Stromal cell of bone marrow (primary cell): ENCODE measurements around the gene G0S2.
A peak's percentile ranks its signal among the peaks of the same experiment; 100 is the strongest.
"Not testable (repeated sequence)": the region's sequence is repeated elsewhere in the genome, so short reads cannot be mapped to it uniquely, and the experiment has no call there.

Experiments
- DNase-seq: peaks from one replicate; pipeline ENCODE4 v3.0.0-alpha.2; 2012; ENCODE audit warnings: low read depth

G0S2 gene

GRCh38 chr1:209678981-209679539 lies 3.8 kb downstream of the G0S2 start:
- DNase-seq = no peak

GRCh38 chr1:209685821-209686220 lies 10.6 kb downstream of the G0S2 start:
- DNase-seq = no peak

DNA sequence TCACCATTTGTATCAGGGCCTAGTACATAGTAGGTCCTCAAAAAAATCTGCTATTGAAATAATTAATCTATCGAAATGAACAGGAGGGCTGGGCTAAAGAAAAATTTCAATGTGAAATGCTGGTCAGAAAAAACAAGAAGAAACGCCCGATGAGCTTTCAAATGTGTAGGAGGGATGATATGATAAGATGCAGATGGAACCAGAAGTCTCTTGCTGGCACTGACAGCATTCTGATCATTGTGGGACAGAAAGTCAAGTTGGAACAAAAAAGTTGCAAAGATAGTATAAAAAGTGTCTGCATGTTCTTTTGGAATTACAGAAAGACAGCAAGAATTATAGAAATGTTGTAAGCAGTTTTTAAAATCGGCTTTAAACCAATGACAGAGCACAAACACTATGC lies 11.1 kb downstream of the G0S2 start:
- DNase-seq = no peak

- DNase-seq = no peak
These were observed 13.6 kb downstream of the G0S2 start for GRCh38 chr1:209688746-209689234.

- no peak for DNase-seq
These were observed 14.3 kb downstream of the G0S2 start for GRCh38 chr1:209689477-209689876.

DNA sequence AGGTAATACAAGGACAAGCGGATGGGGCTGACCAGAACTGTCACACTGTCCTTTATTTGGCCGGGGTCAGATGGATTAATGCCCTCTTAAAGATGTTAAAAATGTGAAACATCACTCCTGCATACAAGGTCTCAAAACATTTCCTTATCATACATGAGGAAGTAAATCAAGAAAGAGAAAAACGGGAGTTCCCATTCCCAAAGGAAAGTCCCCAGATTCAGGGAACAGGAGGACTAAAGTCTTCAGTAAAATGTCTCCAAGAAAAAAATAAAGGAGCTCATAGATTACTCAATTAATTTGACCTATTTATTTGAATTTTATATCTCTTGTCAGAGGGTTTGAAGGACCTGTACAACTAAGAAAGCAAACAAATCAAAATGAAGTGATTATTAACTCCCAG lies 16.0 kb downstream of the G0S2 start:
- no peak for DNase-seq

GRCh38 chr1:209692296-209692695 lies 17.1 kb downstream of the G0S2 start:
- DNase-seq = no peak

DNA sequence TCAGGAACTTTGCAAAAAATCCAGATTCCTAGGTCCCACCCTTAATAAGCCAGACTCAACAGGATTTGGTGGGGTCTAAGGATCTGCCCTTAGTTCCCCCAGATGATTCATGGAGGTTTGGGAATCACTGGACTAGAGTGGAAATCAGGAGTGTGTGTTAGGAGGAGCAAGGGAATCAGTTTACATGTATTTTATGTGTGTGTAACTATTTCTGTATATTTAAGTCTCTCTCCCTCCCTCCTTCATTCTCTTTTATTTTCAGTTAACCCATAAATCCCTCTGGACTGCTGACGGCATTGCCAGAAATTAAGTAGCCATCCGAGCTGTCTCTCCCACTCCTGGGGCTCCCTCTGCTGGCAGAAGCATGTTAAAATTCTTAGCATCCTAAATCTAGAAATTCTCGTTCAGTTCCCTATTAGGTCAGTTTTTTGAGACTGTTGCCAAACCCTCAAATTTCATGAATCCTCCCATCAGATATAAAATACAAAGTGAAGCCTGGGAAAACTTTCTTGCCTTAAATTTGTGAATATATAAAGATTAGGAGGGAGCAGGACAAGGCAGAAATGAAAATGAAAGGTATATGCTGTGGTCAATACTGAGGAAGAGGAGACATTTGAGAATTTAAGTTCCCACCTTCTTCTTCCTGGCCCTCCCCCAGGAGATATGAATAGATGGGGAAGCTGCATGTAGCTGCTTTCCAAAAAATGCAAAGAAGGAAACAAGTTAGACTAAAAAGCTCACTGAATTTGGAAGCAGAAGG lies 17.7 kb downstream of the G0S2 start:
- peak; percentile 88 for DNase-seq

DNA sequence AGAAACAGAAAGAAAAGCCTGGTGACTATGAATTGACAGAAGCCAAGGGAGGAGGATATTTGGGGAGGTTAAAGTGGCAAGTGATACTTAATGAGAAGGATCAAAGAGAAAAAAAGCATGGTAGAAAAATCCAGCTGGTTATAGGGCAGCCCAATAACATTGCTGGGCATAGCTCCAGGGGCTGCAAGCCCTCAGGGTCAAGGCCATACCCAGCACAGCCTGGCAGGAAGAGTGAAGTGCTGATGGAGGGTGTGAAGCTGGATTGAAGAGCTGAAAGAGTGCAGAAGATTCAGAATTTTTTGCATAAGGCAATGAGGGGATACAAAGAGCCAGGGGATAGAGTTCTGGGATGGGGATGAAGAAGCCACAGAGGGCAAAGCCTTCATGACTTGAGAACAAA lies 21.5 kb downstream of the G0S2 start:
- no peak for DNase-seq

DNA sequence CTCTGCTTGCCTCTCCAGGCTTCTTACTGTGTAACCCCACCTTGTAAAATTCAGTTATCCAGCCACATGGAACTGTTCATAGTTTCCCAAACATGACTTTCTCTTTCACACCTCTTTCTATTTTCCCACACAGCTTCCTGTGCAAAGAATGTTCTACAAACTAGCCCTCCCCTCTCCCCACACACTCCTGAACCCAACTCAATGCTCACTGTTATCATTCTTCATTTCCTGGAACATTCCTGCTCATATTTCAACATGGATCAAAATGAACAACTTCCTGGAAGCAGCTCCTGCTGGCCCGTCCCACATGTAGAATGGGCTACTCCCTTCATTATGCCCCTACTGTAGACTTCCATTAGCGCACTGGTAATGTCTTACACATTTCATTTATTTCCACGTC lies 21.9 kb downstream of the G0S2 start:
- no peak for DNase-seq

GRCh38 chr1:209700686-209701085 lies 25.5 kb downstream of the G0S2 start:
- not testable (repeated sequence) for DNase-seq

DNA sequence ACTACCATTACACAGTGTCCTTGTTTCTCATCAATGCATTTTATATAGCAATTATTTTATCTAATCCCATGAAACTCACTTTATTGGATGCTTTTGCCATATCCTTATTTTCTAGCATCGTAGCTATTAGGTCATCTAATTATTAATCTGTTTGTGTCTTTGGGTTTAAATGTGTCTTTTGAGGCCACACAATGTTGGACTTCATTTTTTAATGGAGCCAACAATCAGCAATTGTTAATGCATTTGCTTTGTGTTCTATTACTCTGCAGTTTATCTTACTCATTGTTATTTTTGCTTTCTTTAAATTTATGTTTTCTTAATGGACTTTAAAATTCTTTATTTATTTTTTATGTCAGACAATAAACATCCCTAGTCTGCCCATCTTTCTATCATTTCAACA lies 27.6 kb downstream of the G0S2 start:
- no peak for DNase-seq

GRCh38 chr1:209703834-209704504 lies 28.8 kb downstream of the G0S2 start:
- DNase-seq = no peak

- DNase-seq = peak; percentile 90
These were observed 29.4 kb downstream of the G0S2 start, which contains the start of gene HSD11B1 for GRCh38 chr1:209704584-209704983. TSS of gene HSD11B1 (plus strand) at chr1:209704846. CDS start at chr1:209704943, 97 bp downstream.

GRCh38 chr1:209705033-209705598 lies 29.9 kb downstream of the G0S2 start:
- no peak for DNase-seq

DNA sequence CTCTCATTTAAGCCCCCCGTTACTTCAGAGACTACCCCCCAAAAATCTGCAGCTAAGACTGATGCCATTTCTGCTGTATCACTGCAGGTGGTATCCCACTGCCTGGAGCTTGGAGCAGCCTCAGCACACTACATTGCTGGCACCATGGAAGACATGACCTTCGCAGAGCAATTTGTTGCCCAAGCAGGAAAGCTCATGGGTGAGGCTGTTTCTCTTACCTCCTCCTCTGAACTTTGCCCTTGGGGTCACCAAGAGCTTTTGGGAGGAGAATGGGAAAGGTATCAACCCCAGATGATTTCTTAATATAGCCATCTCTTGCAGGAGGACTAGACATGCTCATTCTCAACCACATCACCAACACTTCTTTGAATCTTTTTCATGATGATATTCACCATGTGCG lies 31.4 kb downstream of the G0S2 start:
- DNase-seq = no peak

GRCh38 chr1:209707308-209707707 lies 32.1 kb downstream of the G0S2 start:
- no peak for DNase-seq

DNA sequence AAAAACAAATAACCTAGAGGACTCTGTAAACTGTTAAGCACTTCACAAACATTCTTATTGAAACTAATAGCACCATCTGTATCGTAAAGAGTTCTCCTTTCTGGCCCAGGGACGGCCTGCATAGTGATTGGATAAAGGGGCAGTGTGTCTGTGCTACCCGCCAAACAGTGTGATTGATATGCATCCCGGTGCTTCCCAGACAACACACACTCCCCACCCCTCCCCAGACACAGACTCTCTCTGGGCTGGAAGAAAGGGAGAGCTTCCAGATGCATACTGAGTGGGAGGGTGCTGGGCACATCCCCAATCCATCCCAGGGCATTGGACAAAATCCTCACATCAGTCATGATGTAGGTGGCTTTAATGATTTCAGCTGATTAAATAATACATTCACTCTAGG lies 33.1 kb downstream of the G0S2 start:
- no peak for DNase-seq

DNA sequence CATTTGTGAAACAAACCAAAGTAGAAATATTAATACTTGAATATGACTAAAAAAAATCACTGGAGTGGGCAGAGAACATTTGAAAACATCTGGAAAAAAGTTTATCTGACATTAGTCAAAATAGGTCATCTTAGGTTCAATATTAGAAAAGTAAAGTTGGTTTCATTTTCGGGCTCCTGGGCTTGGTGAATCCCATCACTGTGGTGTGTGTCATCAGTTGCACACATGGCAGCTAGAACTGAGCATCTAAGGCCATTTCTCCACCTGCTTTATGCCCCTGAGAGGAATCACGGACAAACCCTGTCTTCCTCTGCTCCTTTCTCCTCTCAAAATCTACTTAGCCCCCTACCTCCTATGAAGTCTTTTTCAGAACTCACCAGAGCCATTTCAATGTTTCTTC lies 34.9 kb downstream of the G0S2 start:
- no peak for DNase-seq

DNA sequence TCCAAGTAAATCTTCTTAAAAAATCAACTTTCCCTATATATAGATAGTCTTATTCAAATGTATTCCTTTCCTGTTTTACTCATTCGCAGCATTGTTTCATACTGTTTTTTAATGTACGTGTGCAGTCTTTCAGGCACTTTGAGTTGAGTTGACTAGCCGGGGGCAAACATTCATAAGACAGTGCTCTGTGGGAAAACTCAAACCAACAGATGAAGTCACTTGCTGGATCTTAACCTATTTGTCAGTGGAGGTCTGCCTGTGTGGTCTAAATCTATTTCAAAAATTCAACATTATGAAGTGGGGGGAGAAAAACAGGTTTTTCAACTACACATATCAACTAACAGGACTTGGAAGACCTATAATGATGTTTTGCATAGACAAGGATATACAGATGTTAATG lies 35.6 kb downstream of the G0S2 start:
- no peak for DNase-seq

GRCh38 chr1:209714338-209714737 lies 39.1 kb downstream of the G0S2 start:
- DNase-seq = no peak

- no peak for DNase-seq
These were observed 40.1 kb downstream of the G0S2 start for GRCh38 chr1:209715314-209715713.

DNA sequence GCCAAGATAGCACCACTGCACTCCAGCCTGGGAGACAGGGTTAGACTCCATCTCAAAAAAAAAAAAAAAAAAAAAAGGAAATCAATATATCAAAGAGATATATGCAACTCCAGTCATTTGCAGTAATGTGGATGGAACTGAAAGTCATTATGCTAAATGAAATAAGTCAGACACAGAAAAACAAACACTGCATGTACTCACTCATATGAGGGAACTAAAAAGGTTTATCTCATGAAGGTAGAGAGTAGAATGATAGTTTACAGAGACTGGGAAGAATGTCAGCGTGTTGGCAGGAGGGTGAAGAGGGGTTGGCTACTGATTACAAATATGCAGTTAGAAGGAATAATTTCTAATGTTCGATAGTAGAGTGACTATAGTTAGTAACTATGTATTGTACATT lies 42.6 kb downstream of the G0S2 start:
- DNase-seq = no peak
